K562 (cell line): ENCODE measurements around the gene DGCR8. TPM values are rescaled to one million over a fixed set of nuclear protein-coding genes. Genes with fewer than 3 reads are reported as not detected.

ENCODE experiments used
- BMI1 ChIP-seq: fragments of 150-350 bp; IDR thresholded peaks from 2 replicates; pipeline ENCODE4 v1.6.1; 2014; ENCODE audit warnings: low read length
- CHD4 ChIP-seq: fragments of 200-600 bp; sonication (generic); IDR thresholded peaks from 3 replicates; pipeline ENCODE4 v1.6.1; 2012; ENCODE audit warnings: low read depth, mild to moderate bottlenecking, mixed read lengths, low read length, inconsistent platforms; ENCODE audit not compliant: insufficient read depth, insufficient replicate concordance, poor library complexity, severe bottlenecking
- DDX20 ChIP-seq: fragments of 450-650 bp; IDR thresholded peaks from 2 replicates; pipeline ENCODE4 v1.6.1; 2016; ENCODE audit warnings: missing genetic modification characterization, low read depth, mild to moderate bottlenecking, missing compliant biosample characterization, moderate library complexity
- FOXA3 ChIP-seq, 2 experiments: fragments of 450-650 bp in 1 of 2; sonication (generic) in 1 of 2; formaldehyde crosslinking; IDR thresholded peaks in 1 of 2; conservative IDR thresholded peaks in 1 of 2; 2 replicates each; pipeline versions ENCODE4 v1.4.0 to v1.8.0; 2020 to 2022; ENCODE audit warnings: mild to moderate bottlenecking in 2 of 2, missing genetic modification reagents in 1 of 2
- GTF2F1 ChIP-seq: IDR thresholded peaks from 2 replicates; pipeline ENCODE4 v1.6.1; 2011; ENCODE audit warnings: low read depth, low read length, improper control_type of control experiment
- NCOR1 ChIP-seq: fragments of 450-650 bp; IDR thresholded peaks from 2 replicates; pipeline ENCODE4 v1.6.1; 2016; ENCODE audit warnings: mild to moderate bottlenecking, moderate library complexity
- SRF ChIP-seq, 2 experiments: fragments of 250-450, 450-650 bp in 1 of 2; sonication (Bioruptor Pico) in 1 of 2; sonication (generic) in 1 of 2; formaldehyde crosslinking; IDR thresholded peaks; 2 replicates each; pipeline versions ENCODE4 v1.5.0 to v1.5.1; 2020 to 2022; ENCODE audit warnings: mild to moderate bottlenecking in 1 of 2, missing genetic modification reagents in 1 of 2
- YY1 ChIP-seq, 3 experiments: IDR thresholded peaks; 2 replicates each; pipeline ENCODE4 v1.6.1; 2011; ENCODE audit warnings: low read length in 2 of 3, mild to moderate bottlenecking in 2 of 3, moderate library complexity in 2 of 3, borderline replicate concordance in 1 of 3, control low read depth in 1 of 3, low read depth in 1 of 3; ENCODE audit not compliant: insufficient read depth in 3 of 3, insufficient replicate concordance in 2 of 3, control insufficient read depth in 1 of 3, insufficient read length in 1 of 3; ENCODE audit errors: extremely low read depth in 1 of 3
- ZFP1 ChIP-seq: fragments of 450-650 bp; formaldehyde crosslinking; IDR thresholded peaks from 2 replicates; pipeline ENCODE4 v1.4.0; 2020; ENCODE audit warnings: mild to moderate bottlenecking, mixed read lengths
- ZKSCAN1 ChIP-seq: fragments of 150-350 bp; IDR thresholded peaks from 2 replicates; pipeline ENCODE4 v1.6.1; 2016; ENCODE audit warnings: low read depth, low read length
- ZNF212 ChIP-seq: fragments of 450-650 bp; formaldehyde crosslinking; IDR thresholded peaks from 2 replicates; pipeline ENCODE4 v1.4.0; 2020; ENCODE audit warnings: mild to moderate bottlenecking
- polyA plus RNA-seq, 8 experiments: library from polyadenylated mRNA; depleted of rRNA in 4 of 8; stranded (reverse) in 5 of 8; unstranded in 3 of 8; fragments of >200 nt; fragmentation: Nextera tagmentation in 2 of 8; fragmentation: Illumina TruSeq in 1 of 8; extraction: Ambion mirVana in 2 of 8; extraction: Trizol in 1 of 8; gene quantifications; 2 replicates each; pipeline versions ENCODE4 v1.2.1 to v1.2.3, GENCODE V29; 2011 to 2014; ENCODE audit warnings: inconsistent platforms in 1 of 8, missing spikeins in 1 of 8
- total RNA-seq, 7 experiments: library from RNA; depleted of rRNA in 6 of 7; stranded (reverse); fragments of >200 nt in 6 of 7; fragmentation: Illumina TruSeq in 2 of 7; extraction: Trizol in 2 of 7; gene quantifications; 2 replicates each; pipeline versions ENCODE4 v1.2.1 to v1.2.3, GENCODE V29; 2011 to 2021; ENCODE audit warnings: low replicate concordance in 1 of 7
- TF ChIP-seq, protein P1 (sequence below): sonication (generic); formaldehyde crosslinking; IDR thresholded peaks from 2 replicates; pipeline ENCODE4 v1.8.0; 2022; ENCODE audit warnings: mild to moderate bottlenecking, missing genetic modification reagents, borderline replicate concordance
- TF ChIP-seq, protein P2 (sequence below), 2 experiments: IDR thresholded peaks; 2 replicates each; pipeline ENCODE4 v1.6.1; 2011; ENCODE audit warnings: borderline replicate concordance in 1 of 2, control low read depth in 1 of 2, low read depth in 1 of 2, low read length in 1 of 2, mild to moderate bottlenecking in 1 of 2, mixed read lengths in 1 of 2, moderate library complexity in 1 of 2; ENCODE audit not compliant: insufficient read depth in 1 of 2, insufficient read length in 1 of 2, poor library complexity in 1 of 2, severe bottlenecking in 1 of 2; ENCODE audit errors: extremely low read depth in 1 of 2
- TF ChIP-seq, protein P3 (sequence below): fragments of 450-650 bp; formaldehyde crosslinking; IDR thresholded peaks from 2 replicates; pipeline ENCODE4 v1.4.0; 2022; ENCODE audit warnings: missing genetic modification characterization
- TF ChIP-seq, protein P4 (sequence below): fragments of 450-650 bp; IDR thresholded peaks from 2 replicates; pipeline ENCODE4 v1.6.1; 2016
- TF ChIP-seq, protein P5 (sequence below): fragments of 250-450 bp; sonication (Bioruptor Pico); IDR thresholded peaks from 2 replicates; pipeline ENCODE4 v1.8.0; 2022; ENCODE audit warnings: moderate library complexity, mild to moderate bottlenecking, inconsistent platforms

DGCR8 gene
- total and polyA plus RNA-seq, 9 of the 15 experiments (the other 6 are each of a cell fraction or from before 2014, with no cell fraction given) = 5.9 to 144 (median 80.1) TPM

DNA sequence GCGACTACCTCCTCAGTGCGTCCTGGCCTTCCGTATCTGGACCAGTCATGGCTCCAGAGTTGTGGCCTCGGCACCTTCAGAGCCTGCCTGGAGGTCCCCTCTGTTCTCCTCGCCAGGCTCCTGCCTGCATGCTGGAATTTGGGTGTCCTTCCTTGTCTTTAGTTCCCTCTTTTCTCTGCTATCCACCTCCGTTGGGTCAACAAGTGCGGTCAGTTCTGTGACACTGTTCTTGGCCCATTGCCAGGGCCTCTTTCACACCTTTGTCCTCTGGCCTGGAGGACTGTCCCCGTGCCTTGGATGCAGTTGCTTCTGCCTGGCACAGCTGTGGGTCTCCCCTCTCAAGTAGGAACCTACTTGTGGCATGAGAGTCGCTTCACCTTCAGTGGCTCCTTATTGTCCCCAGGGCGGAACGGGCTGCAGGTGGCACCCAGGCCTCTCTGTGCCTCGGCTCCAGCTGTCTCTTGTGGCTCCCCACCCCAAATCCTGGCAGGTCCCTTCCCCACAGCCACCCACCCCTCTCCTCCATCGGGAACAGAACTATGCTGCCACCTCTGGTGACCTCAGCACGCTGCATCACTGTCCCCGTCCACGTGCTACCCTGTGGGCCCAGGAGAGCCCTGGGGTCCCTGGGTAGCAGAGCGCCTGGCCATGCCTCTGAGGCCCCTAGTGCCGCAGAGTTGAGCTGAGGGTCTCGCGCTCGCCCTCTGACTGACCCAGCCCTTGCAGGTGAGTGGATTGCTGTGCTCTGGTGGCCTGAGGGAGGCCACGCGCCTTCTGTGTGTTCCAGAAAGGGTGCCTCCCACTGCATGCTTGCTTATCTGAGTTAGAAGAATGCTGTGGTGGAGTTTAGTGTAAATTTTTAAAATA lies 4.7 kb downstream of the DGCR8 start (continued):
- TF ChIP-seq, protein P1, sequence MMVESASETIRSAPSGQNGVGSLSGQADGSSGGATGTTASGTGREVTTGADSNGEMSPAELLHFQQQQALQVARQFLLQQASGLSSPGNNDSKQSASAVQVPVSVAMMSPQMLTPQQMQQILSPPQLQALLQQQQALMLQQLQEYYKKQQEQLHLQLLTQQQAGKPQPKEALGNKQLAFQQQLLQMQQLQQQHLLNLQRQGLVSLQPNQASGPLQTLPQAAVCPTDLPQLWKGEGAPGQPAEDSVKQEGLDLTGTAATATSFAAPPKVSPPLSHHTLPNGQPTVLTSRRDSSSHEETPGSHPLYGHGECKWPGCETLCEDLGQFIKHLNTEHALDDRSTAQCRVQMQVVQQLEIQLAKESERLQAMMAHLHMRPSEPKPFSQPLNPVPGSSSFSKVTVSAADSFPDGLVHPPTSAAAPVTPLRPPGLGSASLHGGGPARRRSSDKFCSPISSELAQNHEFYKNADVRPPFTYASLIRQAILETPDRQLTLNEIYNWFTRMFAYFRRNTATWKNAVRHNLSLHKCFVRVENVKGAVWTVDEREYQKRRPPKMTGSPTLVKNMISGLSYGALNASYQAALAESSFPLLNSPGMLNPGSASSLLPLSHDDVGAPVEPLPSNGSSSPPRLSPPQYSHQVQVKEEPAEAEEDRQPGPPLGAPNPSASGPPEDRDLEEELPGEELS (CRISPR knock-in tag) = no peak
- TF ChIP-seq ZNF212 (CRISPR knock-in tag) = no peak
- TF ChIP-seq YY1 (IDR thresholded peaks at IDR 0.05; ENCODE audit: borderline replicate concordance in 1 of 3, control insufficient read depth in 1 of 3, extremely low read depth in 1 of 3, insufficient read depth in 3 of 3, insufficient read length in 1 of 3, insufficient replicate concordance in 2 of 3, low read depth in 1 of 3, low read length in 2 of 3) = peak in 1 of 3 experiments; percentile 62
- no peak for TF ChIP-seq SRF (CRISPR knock-in tag; IDR thresholded peaks at IDR 0.05)
- no peak for TF ChIP-seq NCOR1
- peak in 1 of 2 experiments; percentile 79; a peak in 2 of 4 replicates for TF ChIP-seq FOXA3 (CRISPR knock-in tag; conservative IDR thresholded peaks at IDR 0.05 in 1 of 2, IDR thresholded peaks at IDR 0.05 in 1 of 2)
- TF ChIP-seq DDX20 (tag) = no peak
- TF ChIP-seq, protein P2, sequence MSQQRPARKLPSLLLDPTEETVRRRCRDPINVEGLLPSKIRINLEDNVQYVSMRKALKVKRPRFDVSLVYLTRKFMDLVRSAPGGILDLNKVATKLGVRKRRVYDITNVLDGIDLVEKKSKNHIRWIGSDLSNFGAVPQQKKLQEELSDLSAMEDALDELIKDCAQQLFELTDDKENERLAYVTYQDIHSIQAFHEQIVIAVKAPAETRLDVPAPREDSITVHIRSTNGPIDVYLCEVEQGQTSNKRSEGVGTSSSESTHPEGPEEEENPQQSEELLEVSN (IDR thresholded peaks at IDR 0.05; ENCODE audit: borderline replicate concordance in 1 of 2, extremely low read depth in 1 of 2, insufficient read depth in 1 of 2, insufficient read length in 1 of 2, low read depth in 1 of 2, low read length in 1 of 2, poor library complexity in 1 of 2, severe bottlenecking in 1 of 2) = peak; percentile 94 to 97
- TF ChIP-seq CHD4 = peak; percentile 51
- 0 out of 2 replicates have a peak, but pooled peaks have one; percentile 66 for TF ChIP-seq ZKSCAN1
- TF ChIP-seq, protein P3, sequence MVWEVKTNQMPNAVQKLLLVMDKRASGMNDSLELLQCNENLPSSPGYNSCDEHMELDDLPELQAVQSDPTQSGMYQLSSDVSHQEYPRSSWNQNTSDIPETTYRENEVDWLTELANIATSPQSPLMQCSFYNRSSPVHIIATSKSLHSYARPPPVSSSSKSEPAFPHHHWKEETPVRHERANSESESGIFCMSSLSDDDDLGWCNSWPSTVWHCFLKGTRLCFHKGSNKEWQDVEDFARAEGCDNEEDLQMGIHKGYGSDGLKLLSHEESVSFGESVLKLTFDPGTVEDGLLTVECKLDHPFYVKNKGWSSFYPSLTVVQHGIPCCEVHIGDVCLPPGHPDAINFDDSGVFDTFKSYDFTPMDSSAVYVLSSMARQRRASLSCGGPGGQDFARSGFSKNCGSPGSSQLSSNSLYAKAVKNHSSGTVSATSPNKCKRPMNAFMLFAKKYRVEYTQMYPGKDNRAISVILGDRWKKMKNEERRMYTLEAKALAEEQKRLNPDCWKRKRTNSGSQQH (CRISPR knock-in tag) = peak; percentile 89; the same call in 1 of the 2 replicates
- TF ChIP-seq ZFP1 (CRISPR knock-in tag) = no peak
- TF ChIP-seq, protein P4, sequence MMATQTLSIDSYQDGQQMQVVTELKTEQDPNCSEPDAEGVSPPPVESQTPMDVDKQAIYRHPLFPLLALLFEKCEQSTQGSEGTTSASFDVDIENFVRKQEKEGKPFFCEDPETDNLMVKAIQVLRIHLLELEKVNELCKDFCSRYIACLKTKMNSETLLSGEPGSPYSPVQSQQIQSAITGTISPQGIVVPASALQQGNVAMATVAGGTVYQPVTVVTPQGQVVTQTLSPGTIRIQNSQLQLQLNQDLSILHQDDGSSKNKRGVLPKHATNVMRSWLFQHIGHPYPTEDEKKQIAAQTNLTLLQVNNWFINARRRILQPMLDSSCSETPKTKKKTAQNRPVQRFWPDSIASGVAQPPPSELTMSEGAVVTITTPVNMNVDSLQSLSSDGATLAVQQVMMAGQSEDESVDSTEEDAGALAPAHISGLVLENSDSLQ = no peak
- TF ChIP-seq, protein P5, sequence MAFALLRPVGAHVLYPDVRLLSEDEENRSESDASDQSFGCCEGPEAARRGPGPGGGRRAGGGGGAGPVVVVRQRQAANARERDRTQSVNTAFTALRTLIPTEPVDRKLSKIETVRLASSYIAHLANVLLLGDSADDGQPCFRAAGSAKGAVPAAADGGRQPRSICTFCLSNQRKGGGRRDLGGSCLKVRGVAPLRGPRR (CRISPR knock-in tag) = no peak; the same call in 1 of the 2 replicates
- 0 out of 2 replicates have a peak, but pooled peaks have one; percentile 34 for TF ChIP-seq BMI1
- TF ChIP-seq GTF2F1 = peak; percentile 47; the same call in 1 of the 2 replicates
